Measurements from ENCODE around the gene GIMAP8.

DNA sequence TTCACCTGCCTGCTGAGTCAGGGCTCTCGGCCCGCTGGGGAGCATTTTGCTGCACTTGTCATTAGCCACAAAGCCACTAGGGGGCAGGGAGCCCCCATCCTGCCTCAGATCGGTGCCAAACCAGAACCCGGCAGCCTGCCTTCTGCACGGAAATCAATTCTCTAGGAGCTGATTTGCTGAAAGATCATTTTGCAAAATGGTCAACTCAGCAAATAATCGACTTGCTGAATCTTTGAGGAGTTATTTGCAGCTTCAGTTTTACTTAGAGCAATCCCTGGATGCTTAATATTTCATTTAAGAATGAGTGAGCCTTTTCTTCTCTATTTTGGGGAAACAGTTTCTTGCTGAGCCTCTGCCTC is 1.7 kb upstream of the GIMAP8 start:
- TF ChIP-seq, protein P1, sequence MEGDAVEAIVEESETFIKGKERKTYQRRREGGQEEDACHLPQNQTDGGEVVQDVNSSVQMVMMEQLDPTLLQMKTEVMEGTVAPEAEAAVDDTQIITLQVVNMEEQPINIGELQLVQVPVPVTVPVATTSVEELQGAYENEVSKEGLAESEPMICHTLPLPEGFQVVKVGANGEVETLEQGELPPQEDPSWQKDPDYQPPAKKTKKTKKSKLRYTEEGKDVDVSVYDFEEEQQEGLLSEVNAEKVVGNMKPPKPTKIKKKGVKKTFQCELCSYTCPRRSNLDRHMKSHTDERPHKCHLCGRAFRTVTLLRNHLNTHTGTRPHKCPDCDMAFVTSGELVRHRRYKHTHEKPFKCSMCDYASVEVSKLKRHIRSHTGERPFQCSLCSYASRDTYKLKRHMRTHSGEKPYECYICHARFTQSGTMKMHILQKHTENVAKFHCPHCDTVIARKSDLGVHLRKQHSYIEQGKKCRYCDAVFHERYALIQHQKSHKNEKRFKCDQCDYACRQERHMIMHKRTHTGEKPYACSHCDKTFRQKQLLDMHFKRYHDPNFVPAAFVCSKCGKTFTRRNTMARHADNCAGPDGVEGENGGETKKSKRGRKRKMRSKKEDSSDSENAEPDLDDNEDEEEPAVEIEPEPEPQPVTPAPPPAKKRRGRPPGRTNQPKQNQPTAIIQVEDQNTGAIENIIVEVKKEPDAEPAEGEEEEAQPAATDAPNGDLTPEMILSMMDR (IDR thresholded peaks at IDR 0.05) = peak; percentile 96
- peak; percentile 70 for TF ChIP-seq CHD2 (IDR thresholded peaks at IDR 0.05; ENCODE audit: low read length, partially characterized antibody)
- TF ChIP-seq, protein P2, sequence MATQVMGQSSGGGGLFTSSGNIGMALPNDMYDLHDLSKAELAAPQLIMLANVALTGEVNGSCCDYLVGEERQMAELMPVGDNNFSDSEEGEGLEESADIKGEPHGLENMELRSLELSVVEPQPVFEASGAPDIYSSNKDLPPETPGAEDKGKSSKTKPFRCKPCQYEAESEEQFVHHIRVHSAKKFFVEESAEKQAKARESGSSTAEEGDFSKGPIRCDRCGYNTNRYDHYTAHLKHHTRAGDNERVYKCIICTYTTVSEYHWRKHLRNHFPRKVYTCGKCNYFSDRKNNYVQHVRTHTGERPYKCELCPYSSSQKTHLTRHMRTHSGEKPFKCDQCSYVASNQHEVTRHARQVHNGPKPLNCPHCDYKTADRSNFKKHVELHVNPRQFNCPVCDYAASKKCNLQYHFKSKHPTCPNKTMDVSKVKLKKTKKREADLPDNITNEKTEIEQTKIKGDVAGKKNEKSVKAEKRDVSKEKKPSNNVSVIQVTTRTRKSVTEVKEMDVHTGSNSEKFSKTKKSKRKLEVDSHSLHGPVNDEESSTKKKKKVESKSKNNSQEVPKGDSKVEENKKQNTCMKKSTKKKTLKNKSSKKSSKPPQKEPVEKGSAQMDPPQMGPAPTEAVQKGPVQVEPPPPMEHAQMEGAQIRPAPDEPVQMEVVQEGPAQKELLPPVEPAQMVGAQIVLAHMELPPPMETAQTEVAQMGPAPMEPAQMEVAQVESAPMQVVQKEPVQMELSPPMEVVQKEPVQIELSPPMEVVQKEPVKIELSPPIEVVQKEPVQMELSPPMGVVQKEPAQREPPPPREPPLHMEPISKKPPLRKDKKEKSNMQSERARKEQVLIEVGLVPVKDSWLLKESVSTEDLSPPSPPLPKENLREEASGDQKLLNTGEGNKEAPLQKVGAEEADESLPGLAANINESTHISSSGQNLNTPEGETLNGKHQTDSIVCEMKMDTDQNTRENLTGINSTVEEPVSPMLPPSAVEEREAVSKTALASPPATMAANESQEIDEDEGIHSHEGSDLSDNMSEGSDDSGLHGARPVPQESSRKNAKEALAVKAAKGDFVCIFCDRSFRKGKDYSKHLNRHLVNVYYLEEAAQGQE (IDR thresholded peaks at IDR 0.05; ENCODE audit: low read depth, low read length) = no peak
- no peak for TF ChIP-seq POLR2AphosphoS5 (IDR thresholded peaks at IDR 0.05; ENCODE audit: low read depth, low read length)
- TF ChIP-seq, protein P3, sequence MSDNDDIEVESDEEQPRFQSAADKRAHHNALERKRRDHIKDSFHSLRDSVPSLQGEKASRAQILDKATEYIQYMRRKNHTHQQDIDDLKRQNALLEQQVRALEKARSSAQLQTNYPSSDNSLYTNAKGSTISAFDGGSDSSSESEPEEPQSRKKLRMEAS (IDR thresholded peaks at IDR 0.05; ENCODE audit: low read depth) = no peak
- no peak for TF ChIP-seq GATA2 (CRISPR knock-in tag; IDR thresholded peaks at IDR 0.05)
- no peak for TF ChIP-seq TAF1 (IDR thresholded peaks at IDR 0.05; ENCODE audit: borderline replicate concordance, low read depth, low read length)
- no peak for TF ChIP-seq TEAD4 (IDR thresholded peaks at IDR 0.05; ENCODE audit: borderline replicate concordance, insufficient read depth)
- TF ChIP-seq EP300 (IDR thresholded peaks at IDR 0.05; ENCODE audit: borderline replicate concordance in 1 of 2, low read depth in 1 of 2, low read length in 1 of 2) = no peak
- TF ChIP-seq YY1 (IDR thresholded peaks at IDR 0.05; ENCODE audit: low read depth) = no peak
